ENCODE data around the gene POU6F1. TPM values are rescaled to one million over a fixed set of nuclear protein-coding genes. Genes with fewer than 3 reads are reported as not detected.

Gene POU6F1
- polyA plus RNA-seq, 3 donors = 0.65 to 5.2 TPM; not detected in 1

- no peaks in the 10 kb centered on the region for H3K4me1 ChIP-seq (ENCODE audit: control insufficient read depth in 1 of 2, insufficient read depth in 2 of 2, low read length in 2 of 2)
- no peaks in the 10 kb centered on the region for H3K79me2 ChIP-seq (ENCODE audit: insufficient read depth, low read length)
- H3K27me3 Mint-ChIP-seq (ENCODE audit: low read depth in 3 of 3) = peaks cover 0 to 4% (median 0%) of the 10 kb centered on the region in 3 donors
- peaks cover 0 to 3% of the 10 kb centered on the region in 2 donors for H3K36me3 Mint-ChIP-seq
- H3K9me3 Mint-ChIP-seq = peaks cover 0 to 2% (median 0%) of the 10 kb centered on the region in 7 donors
- H3K9ac ChIP-seq (ENCODE audit: insufficient read depth, low read length, poor library complexity, severe bottlenecking) = no peak overlapping the region
- no peaks in the 10 kb centered on the region for H4K20me1 ChIP-seq (ENCODE audit: insufficient read depth, low read length)
- peak overlapping the region in 1 of 2 donors; percentile 6 for H3K4me3 Mint-ChIP-seq
- H3K9me3 ChIP-seq (replicated peaks in 1 of 2; ENCODE audit: control insufficient read depth in 1 of 2, insufficient read depth in 1 of 2, low read length in 2 of 2) = no peaks in the 10 kb centered on the region
- intact Hi-C loops (cut with micrococcal nuclease) = no loop called here
- no peak overlapping the region for H3K4me3 ChIP-seq (replicated peaks in 1 of 3; ENCODE audit: low read depth in 2 of 3, low read length in 3 of 3)
- no peak overlapping the region for H2AFZ ChIP-seq (ENCODE audit: insufficient read depth, low read depth, low read length, poor library complexity, severe bottlenecking)
- H3K27ac ChIP-seq (ENCODE audit: low read depth in 1 of 2, low read length in 2 of 2) = no peak overlapping the region
- H3K27me3 ChIP-seq (ENCODE audit: control insufficient read depth in 2 of 2, insufficient read depth in 2 of 2, low read length in 2 of 2) = no peaks in the 10 kb centered on the region
- H3K36me3 ChIP-seq (replicated peaks in 1 of 2; ENCODE audit: control insufficient read depth in 1 of 2, insufficient read depth in 2 of 2, low read length in 2 of 2) = no peaks in the 10 kb centered on the region
- no peak for DNase-seq
- H3K4me1 Mint-ChIP-seq = no peaks in the 10 kb centered on the region
- 96% methylated on average over 3 of the region's 6 CpGs for WGBS (ENCODE audit: insufficient coverage)
- TF ChIP-seq CTCF (IDR thresholded peaks at IDR 0.05) = no peak
- no peak overlapping the region for H3K4me2 ChIP-seq (replicated peaks; ENCODE audit: extremely low read depth, low read length, poor library complexity, severe bottlenecking)
- no peak overlapping the region for H3K27ac Mint-ChIP-seq
These were observed 32.6 kb downstream of the POU6F1 start for GRCh38 chr12:51185171-51185717.

GRCh38 chr12:51183816-51184215 is 34.0 kb downstream of the POU6F1 start:
- H3K4me1 Mint-ChIP-seq = no peaks in the 10 kb centered on the region
- no peak overlapping the region for H3K9ac ChIP-seq (ENCODE audit: insufficient read depth, low read length, poor library complexity, severe bottlenecking)
- no peak overlapping the region for H3K4me3 Mint-ChIP-seq
- H3K9me3 Mint-ChIP-seq = peaks cover 0 to 3% (median 0%) of the 10 kb centered on the region in 7 donors
- no peaks in the 10 kb centered on the region for H3K36me3 Mint-ChIP-seq
- intact Hi-C loops (cut with micrococcal nuclease) = no loop called here
- no peaks in the 10 kb centered on the region for H3K36me3 ChIP-seq (replicated peaks in 1 of 2; ENCODE audit: control insufficient read depth in 1 of 2, insufficient read depth in 2 of 2, low read length in 2 of 2)
- no peak for TF ChIP-seq CTCF (IDR thresholded peaks at IDR 0.05)
- no peak overlapping the region for H3K4me2 ChIP-seq (replicated peaks; ENCODE audit: extremely low read depth, low read length, poor library complexity, severe bottlenecking)
- no peak overlapping the region for H3K4me3 ChIP-seq (replicated peaks in 1 of 3; ENCODE audit: low read depth in 2 of 3, low read length in 3 of 3)
- WGBS (ENCODE audit: insufficient coverage) = 44% methylated on average over 1 of the region's 3 CpGs
- DNase-seq = no peak
- H3K9me3 ChIP-seq (replicated peaks in 1 of 2; ENCODE audit: control insufficient read depth in 1 of 2, insufficient read depth in 1 of 2, low read length in 2 of 2) = no peaks in the 10 kb centered on the region
- peaks cover 0 to 4% (median 0%) of the 10 kb centered on the region in 3 donors for H3K27me3 Mint-ChIP-seq (ENCODE audit: low read depth in 3 of 3)
- no peak overlapping the region for H2AFZ ChIP-seq (ENCODE audit: insufficient read depth, low read depth, low read length, poor library complexity, severe bottlenecking)
- H3K27ac Mint-ChIP-seq = no peak overlapping the region
- H3K79me2 ChIP-seq (ENCODE audit: insufficient read depth, low read length) = no peaks in the 10 kb centered on the region
- H4K20me1 ChIP-seq (ENCODE audit: insufficient read depth, low read length) = no peaks in the 10 kb centered on the region
- H3K27me3 ChIP-seq (ENCODE audit: control insufficient read depth in 2 of 2, insufficient read depth in 2 of 2, low read length in 2 of 2) = no peaks in the 10 kb centered on the region
- no peak overlapping the region for H3K27ac ChIP-seq (ENCODE audit: low read depth in 1 of 2, low read length in 2 of 2)
- H3K4me1 ChIP-seq (ENCODE audit: control insufficient read depth in 1 of 2, insufficient read depth in 2 of 2, low read length in 2 of 2) = no peaks in the 10 kb centered on the region

Measured in CD14-positive monocyte (primary cell).